IPS-20b (cell line): Measurements from ENCODE around the gene DGKZ.
"Not testable (repeated sequence)": the region's sequence is repeated elsewhere in the genome, so short reads cannot be mapped to it uniquely, and the experiment has no call there.

Experiments
- H3K27ac ChIP-seq: one replicate; pipeline ENCODE4 v1.5.1; 2013; ENCODE audit warnings: low read length
- H3K27me3 ChIP-seq: 2 replicates; pipeline ENCODE4 v1.6.1; 2013; ENCODE audit warnings: mild to moderate bottlenecking, low read length, inconsistent platforms; ENCODE audit not compliant: insufficient read depth
- H3K36me3 ChIP-seq: 2 replicates; pipeline ENCODE4 v1.6.1; 2013; ENCODE audit warnings: low read depth, mild to moderate bottlenecking, inconsistent platforms, low read length, moderate library complexity; ENCODE audit not compliant: insufficient read depth
- H3K4me1 ChIP-seq: 2 replicates; pipeline ENCODE4 v1.6.1; 2013; ENCODE audit warnings: mild to moderate bottlenecking, control low read depth, inconsistent platforms, low read length, moderate library complexity; ENCODE audit not compliant: insufficient read depth
- H3K4me3 ChIP-seq: 2 replicates; pipeline ENCODE4 v1.5.1; 2013; ENCODE audit warnings: mild to moderate bottlenecking, low read length, inconsistent platforms
- H3K9ac ChIP-seq: 2 replicates; pipeline ENCODE4 v1.6.1; 2013; ENCODE audit warnings: low read depth, mild to moderate bottlenecking, inconsistent platforms, low read length, moderate library complexity
- H3K9me3 ChIP-seq: 2 replicates; pipeline ENCODE4 v1.6.1; 2013; ENCODE audit warnings: mild to moderate bottlenecking, low read depth, low read length, inconsistent platforms; ENCODE audit not compliant: insufficient read depth

The DGKZ gene

DNA sequence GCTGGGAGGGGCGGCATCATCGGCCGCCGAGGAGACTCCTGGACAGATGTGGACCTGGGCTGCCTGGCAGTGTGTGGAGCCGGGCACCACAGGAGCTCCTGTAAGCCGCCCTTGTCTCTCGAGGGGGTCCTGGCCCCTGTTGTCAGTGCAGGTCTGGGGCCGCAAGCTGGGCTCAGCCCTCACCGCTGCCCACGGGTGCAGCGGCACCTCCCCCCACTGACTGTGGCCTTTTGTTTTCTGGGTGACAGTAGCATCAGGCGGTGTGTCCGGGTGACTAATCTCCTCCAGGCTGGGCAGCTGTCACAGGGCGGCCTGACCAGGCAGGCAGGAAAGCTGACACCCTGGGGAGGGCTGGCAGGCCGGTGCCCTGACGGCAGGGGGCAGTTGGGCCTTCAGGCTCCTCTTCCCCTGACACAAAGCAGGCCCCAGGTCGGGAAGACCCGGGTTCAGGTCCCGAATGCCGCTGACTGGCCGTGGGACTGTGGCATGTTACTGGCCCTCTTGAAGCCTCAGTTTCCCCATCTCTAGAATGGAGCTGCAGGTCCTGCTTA lies 16.3 kb downstream of the DGKZ start:
- H3K4me1 ChIP-seq: peaks cover 10% of the 10 kb centered on the region; the same call in 1 of the 2 replicates
- no peaks in the 10 kb centered on the region for H3K27me3 ChIP-seq
- no peaks in the 10 kb centered on the region for H3K9me3 ChIP-seq
- no peak overlapping the region for H3K27ac ChIP-seq
- no peak overlapping the region for H3K9ac ChIP-seq
- peaks cover 8% of the 10 kb centered on the region; the same call in 1 of the 2 replicates for H3K36me3 ChIP-seq
- no peak overlapping the region for H3K4me3 ChIP-seq

- no peak overlapping the region for H3K4me3 ChIP-seq
- H3K4me1 ChIP-seq: peaks cover 10% of the 10 kb centered on the region; the same call in 1 of the 2 replicates
- no peak overlapping the region; the same call in 1 of the 2 replicates for H3K9ac ChIP-seq
- H3K27ac ChIP-seq: no peak overlapping the region
- peaks cover 9% of the 10 kb centered on the region; the same call in 1 of the 2 replicates for H3K36me3 ChIP-seq
- no peaks in the 10 kb centered on the region for H3K27me3 ChIP-seq
- H3K9me3 ChIP-seq: no peaks in the 10 kb centered on the region
These were observed 16.8 kb downstream of the DGKZ start for GRCh38 chr11:46364056-46364455.

GRCh38 chr11:46364791-46365190 lies 17.5 kb downstream of the DGKZ start:
- H3K9me3 ChIP-seq: no peaks in the 10 kb centered on the region
- no peak overlapping the region for H3K4me3 ChIP-seq
- peaks cover 10% of the 10 kb centered on the region; the same call in 1 of the 2 replicates for H3K4me1 ChIP-seq
- H3K9ac ChIP-seq: no peak overlapping the region
- peaks cover 11% of the 10 kb centered on the region; the same call in 1 of the 2 replicates for H3K36me3 ChIP-seq
- H3K27ac ChIP-seq: no peak overlapping the region
- H3K27me3 ChIP-seq: no peaks in the 10 kb centered on the region

GRCh38 chr11:46366260-46366659 lies 19.0 kb downstream of the DGKZ start:
- Histone ChIP-seq H3K36me3 (peaks cover 18% of the 10 kb centered on the region), H3K4me1 (peaks cover 6% of the 10 kb centered on the region; the same call in 1 of the 2 replicates), H3K27ac (no peak overlapping the region)

DNA sequence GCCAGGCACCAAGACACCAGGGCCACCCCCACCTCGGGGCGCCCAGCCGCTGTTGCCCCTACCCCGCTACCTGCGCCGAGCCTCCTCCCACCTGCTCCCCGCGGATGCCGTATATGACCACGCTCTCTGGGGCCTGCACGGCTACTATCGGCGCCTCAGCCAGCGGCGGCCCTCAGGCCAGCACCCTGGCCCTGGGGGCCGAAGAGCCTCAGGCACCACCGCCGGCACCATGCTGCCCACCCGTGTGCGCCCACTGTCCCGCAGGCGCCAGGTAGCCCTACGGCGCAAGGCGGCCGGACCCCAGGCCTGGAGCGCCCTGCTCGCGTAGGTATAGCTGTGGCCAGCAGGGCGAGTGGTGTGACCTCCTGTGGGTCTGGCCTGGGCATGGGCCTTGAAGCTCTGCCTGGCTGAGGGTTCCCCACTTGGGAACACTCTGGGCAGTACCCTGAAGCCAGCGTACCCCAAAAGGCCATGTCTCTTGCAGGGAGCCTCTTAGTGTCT lies 19.4 kb downstream of the DGKZ start:
- Histone ChIP-seq H3K4me1 (peaks cover 2% of the 10 kb centered on the region; the same call in 1 of the 2 replicates), H3K27ac (no peak overlapping the region)

More at GRCh38 chr11:46366260-46366659, 19.0 kb downstream of the DGKZ start:
- H3K27me3 ChIP-seq: no peaks in the 10 kb centered on the region
- no peak overlapping the region for H3K9ac ChIP-seq
- no peak overlapping the region for H3K4me3 ChIP-seq
- no peaks in the 10 kb centered on the region for H3K9me3 ChIP-seq

GRCh38 chr11:46367244-46367915 lies 20.1 kb downstream of the DGKZ start:
- Histone ChIP-seq H3K9me3 (no peaks in the 10 kb centered on the region), H3K27ac (no peak overlapping the region), H3K4me3 (no peak overlapping the region), H3K36me3 (peaks cover 27% of the 10 kb centered on the region), H3K27me3 (no peaks in the 10 kb centered on the region), H3K9ac (no peak overlapping the region), H3K4me1 (no peaks in the 10 kb centered on the region)

More for the DNA sequence above, 19.4 kb downstream of the DGKZ start:
- no peaks in the 10 kb centered on the region for H3K9me3 ChIP-seq
- H3K9ac ChIP-seq: no peak overlapping the region
- H3K27me3 ChIP-seq: no peaks in the 10 kb centered on the region
- H3K36me3 ChIP-seq: peaks cover 21% of the 10 kb centered on the region
- H3K4me3 ChIP-seq: no peak overlapping the region

- H3K36me3 ChIP-seq: peaks cover 30% of the 10 kb centered on the region
- no peak overlapping the region for H3K9ac ChIP-seq
- no peaks in the 10 kb centered on the region for H3K27me3 ChIP-seq
- no peaks in the 10 kb centered on the region for H3K9me3 ChIP-seq
- no peaks in the 10 kb centered on the region for H3K4me1 ChIP-seq
- H3K27ac ChIP-seq: no peak overlapping the region
- no peak overlapping the region for H3K4me3 ChIP-seq
These were observed 20.6 kb downstream of the DGKZ start for GRCh38 chr11:46367916-46368267.

GRCh38 chr11:46369458-46370152 lies 22.3 kb downstream of the DGKZ start:
- Histone ChIP-seq H3K4me3 (no peak overlapping the region), H3K9me3 (no peaks in the 10 kb centered on the region), H3K9ac (no peak overlapping the region), H3K4me1 (no peaks in the 10 kb centered on the region), H3K36me3 (peaks cover 41% of the 10 kb centered on the region), H3K27ac (no peak overlapping the region), H3K27me3 (no peaks in the 10 kb centered on the region)

DNA sequence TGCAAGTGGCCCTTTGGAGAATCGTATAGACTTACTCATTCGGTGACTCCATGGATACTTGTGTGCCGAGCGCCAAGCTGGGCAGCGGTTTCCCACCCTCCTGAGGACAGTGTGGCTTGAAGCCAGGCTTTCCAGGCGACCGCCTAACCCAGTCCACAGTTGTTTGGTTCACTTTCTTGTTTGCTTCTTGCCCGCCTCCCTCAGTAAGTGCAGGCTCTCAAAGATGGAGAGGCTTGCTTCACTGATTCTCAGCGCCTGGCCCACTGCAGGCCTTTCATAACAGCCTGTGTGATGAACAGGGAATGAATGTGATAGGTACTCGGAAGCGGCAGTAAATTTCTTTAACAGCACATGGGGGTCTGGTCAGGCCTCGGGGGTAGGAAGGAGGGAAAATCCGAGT lies 23.0 kb downstream of the DGKZ start:
- Histone ChIP-seq H3K36me3 (peaks cover 48% of the 10 kb centered on the region), H3K4me3 (no peak overlapping the region), H3K4me1 (no peaks in the 10 kb centered on the region), H3K27ac (no peak overlapping the region), H3K9me3 (no peaks in the 10 kb centered on the region), H3K9ac (no peak overlapping the region), H3K27me3 (no peaks in the 10 kb centered on the region)

- not testable (repeated sequence) for H3K27me3 ChIP-seq, H3K9me3 ChIP-seq, H3K9ac ChIP-seq, H3K27ac ChIP-seq, H3K4me1 ChIP-seq, H3K4me3 ChIP-seq
- H3K36me3 ChIP-seq: peaks cover 58% of the 10 kb centered on the region
These were observed 24.0 kb downstream of the DGKZ start for GRCh38 chr11:46371262-46371661.

DNA sequence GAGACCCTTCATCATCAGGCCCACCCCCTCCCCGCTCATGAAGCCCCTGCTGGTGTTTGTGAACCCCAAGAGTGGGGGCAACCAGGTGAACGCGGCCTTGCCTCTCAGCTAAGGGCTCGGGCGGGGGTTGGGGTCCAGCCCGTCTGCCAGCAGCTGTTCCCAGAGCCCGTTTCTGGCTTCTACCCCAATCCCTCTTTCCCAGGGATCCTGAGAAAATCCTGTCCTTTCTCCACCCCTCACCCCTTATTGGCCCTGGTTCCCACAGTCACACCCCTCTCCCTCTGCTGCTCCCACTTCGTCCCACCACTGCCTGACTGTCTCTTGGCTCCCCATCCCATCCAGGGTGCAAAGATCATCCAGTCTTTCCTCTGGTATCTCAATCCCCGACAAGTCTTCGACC lies 24.8 kb downstream of the DGKZ start:
- Histone ChIP-seq H3K27me3 (no peaks in the 10 kb centered on the region), H3K4me3 (no peak overlapping the region), H3K27ac (no peak overlapping the region), H3K9me3 (no peaks in the 10 kb centered on the region), H3K36me3 (peaks cover 63% of the 10 kb centered on the region), H3K9ac (no peak overlapping the region), H3K4me1 (no peaks in the 10 kb centered on the region)

- not testable (repeated sequence) for H3K27ac ChIP-seq, H3K9ac ChIP-seq, H3K27me3 ChIP-seq, H3K4me3 ChIP-seq, H3K4me1 ChIP-seq, H3K9me3 ChIP-seq
- peaks cover 66% of the 10 kb centered on the region for H3K36me3 ChIP-seq
These were observed 25.2 kb downstream of the DGKZ start for GRCh38 chr11:46372501-46372900.
